GOT3 (cell line): Measurements from ENCODE around the gene ADPGK.
A peak's percentile ranks its signal among the peaks of the same experiment; 100 is the strongest.

ENCODE experiments used
- DNase-seq: peaks from one replicate; lab custom pipeline; 2025; ENCODE audit warnings: mixed read lengths; lab: John Stamatoyannopoulos, UW

Gene ADPGK

DNA sequence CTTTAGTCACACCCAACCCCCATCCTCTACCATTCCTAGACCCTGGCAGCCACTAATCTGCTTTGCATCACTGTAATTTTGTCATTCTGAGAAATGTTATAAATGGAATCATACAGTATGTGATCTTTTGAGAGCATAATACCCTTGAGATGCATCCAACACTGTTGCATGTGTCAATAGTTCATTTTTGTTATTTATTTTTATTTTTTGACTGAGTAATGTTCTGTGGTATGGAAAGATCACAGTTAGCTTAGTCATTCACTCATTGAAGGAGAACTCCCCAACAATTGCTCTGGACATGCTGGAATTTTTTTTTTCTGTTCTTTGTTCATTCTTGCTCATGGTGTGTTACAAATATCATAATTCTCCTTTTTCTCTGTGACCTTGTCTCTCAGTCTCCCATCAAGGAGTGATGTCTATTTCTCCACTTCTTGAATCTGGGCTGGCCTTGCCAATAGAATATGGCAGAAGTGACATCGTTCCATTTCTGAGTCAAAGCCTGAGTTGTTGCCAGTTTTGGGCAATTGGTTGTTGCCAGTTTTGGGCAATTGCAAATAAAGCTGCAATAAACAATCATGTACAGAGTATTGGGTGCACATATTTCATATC lies 6.8 kb upstream of the ADPGK start:
- DNase-seq = no peak

DNA sequence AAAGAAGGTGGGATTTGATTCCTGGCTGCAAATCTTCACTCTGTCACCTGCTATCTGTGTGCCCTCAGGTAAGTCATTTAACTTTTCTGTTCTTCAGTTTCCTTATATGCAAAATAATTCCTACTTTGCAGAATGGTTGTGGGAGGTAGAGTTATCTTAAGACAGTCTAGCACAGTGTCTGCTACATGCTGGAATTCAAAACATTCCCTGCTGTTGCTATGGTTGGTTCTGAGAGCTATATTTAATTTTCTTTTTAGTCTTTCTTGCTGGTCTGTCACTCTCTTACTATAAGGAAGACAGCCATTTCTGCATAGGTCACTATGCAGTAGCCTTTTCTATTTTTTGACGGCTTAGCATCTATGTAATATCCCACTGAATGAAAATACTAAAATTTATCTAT lies 4.0 kb upstream of the ADPGK start:
- no peak for DNase-seq

DNA sequence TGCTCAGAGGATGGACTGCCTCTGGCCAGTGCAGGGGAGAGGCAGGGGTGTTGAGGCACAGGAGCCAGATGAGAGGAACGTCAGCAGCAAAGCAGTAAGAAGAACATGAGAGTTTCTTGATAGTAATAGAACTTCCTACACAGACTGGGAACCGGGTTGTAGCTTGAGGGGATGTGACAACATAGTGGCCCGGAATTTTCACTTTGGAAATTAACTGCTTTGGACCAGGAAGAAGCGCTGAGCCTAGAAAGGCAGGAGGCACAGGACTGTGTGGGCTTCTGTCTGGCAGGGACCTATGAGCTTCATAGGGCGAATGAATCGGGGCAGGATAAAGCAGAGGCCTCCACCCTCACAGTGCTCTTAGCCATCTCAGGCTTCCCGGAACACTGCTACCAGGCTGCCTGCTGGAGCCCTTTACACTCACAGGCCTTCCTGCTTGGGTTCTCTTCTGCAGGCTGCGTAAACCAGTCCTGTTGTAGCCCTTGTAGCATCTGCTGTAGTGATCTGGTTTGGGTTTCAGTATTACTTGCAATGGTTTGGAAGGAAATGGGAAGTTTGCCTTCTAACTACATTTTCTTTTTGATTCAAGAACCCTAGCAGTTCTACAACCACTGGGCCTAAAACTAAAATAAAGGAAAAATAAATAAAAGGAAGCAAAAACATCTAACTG lies 3.3 kb upstream of the ADPGK start:
- DNase-seq = no peak

- no peak for DNase-seq
These were observed 2.7 kb upstream of the ADPGK start for GRCh38 chr15:72786242-72786641.

DNA sequence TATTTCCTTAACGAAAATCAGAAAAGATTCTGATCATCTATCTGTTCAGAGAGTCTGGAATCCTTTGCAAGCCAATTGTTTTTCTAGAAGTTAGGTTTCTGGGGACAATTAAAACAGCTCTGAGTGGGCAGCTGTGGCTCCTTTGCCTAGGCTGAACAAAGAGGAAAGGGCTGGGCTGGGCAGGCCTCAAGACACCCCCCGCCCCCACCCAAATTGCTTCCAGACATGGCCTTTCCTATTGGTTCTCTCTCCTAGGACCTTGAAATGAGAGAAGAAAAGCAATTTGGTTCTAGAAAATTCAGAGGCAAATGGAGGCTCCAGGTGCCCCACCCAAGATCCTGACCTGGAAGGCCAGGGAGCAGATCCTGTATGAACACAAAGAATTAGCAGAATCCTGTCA lies 2.3 kb upstream of the ADPGK start:
- no peak for DNase-seq

GRCh38 chr15:72785432-72785831 lies 1.9 kb upstream of the ADPGK start:
- DNase-seq = peak; percentile 43

- no peak for DNase-seq
These were observed 908 bp upstream of the ADPGK start for GRCh38 chr15:72784456-72784876.

- DNase-seq = no peak
These were observed 436 bp downstream of the ADPGK start for GRCh38 chr15:72783004-72783639.

DNA sequence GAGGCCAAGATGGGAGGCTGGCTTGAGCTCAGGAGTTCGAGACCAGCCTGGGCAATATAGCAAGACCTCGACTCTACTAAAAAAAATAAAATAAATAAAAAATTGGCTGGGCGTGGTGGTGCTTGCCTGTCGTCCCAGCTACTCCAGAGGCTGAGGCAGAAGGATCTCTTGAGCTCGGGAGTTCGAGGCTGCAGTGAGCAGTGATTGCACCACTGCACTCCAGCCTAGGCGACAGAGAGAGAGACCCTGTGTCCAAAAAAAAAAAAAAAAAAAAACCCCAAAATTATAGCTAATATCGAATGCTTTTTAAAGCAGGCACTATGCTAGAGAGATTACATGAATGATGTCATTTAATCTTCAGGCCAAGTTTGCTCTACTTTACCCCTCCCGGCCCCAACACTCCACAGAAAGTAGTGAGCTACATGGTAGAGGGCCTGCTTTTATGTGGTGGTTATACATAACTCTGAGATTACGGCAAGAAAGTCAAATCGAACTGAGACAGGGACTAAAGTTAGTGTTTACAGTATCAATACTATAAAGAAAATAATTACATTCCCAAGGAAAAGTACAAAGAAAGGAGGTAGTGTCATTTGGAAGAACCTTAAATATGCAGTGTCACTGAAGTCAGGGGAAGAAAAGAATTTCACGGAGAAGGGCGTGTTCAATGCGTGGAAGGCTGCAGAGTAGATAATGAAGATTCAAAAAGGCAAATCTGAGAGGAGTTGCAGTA lies 1.1 kb downstream of the ADPGK start:
- no peak for DNase-seq

GRCh38 chr15:72781631-72782030 lies 1.9 kb downstream of the ADPGK start:
- no peak for DNase-seq

DNA sequence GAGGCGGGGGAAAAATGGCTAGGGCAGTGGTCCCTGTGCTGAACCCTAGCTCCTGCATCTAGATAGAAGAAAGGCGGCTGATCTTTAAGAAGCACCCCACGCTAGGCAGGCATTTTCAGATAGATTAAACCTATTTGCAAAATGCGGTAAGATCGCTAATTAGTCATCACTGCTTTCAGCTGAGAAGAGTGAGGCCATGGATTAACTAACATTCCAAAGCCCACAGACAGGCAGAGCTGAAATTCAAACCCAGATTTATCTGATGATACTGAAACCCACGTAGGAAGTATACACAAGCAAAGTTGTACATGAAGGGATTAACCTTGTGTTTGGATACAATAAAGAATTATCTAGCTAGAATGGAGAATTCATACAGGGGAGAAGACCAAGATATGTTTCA lies 4.8 kb downstream of the ADPGK start:
- no peak for DNase-seq

GRCh38 chr15:72774696-72775383 lies 8.7 kb downstream of the ADPGK start:
- no peak for DNase-seq

DNA sequence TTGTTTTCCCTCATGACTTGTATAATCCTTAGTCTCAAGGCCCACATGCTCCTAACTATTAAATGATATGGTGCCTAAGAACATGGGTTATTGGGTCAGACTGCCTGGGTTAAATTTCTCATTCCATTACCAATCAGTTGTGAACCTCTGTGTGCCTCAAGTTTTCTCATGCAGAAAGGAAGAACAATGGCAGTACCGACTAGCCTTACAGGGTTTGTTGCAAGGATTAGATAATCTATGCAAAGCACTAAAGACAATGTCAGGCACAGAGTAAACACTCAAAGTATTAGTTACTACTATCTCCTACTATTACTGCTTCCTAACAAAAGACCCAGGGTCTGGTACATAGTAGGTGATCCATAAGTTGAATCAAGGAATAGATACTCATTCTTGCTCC lies 12.2 kb downstream of the ADPGK start:
- DNase-seq = no peak

DNA sequence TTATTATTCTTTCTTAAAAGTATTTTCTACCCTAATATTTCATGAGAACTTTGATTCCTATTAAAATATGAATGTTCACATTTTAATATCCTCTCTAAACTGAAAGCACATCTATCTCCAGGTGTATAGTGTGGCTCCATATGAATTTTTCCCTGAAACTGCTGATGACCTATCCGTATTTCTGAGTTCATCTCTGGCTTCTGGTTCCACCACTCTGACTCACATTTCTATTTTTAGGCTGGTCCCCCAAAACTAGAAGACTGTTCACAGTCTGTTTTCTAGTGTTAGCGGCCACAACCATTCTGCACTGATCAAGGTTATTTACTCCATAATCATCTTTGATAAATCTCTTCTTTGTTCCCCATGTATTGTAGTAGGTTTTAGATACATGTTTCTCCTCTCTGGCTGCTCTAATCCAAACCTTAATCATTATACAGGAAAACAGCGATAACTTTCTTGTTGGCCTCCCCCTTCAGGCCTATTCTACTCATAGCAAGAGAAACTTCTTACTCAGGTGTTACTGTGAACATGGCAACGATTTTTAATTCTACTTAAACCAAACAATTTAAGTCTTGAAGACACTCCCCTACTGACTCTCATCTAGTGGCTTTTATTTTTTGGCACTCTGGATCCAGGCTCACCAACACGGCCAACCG lies 12.8 kb downstream of the ADPGK start:
- DNase-seq = no peak

DNA sequence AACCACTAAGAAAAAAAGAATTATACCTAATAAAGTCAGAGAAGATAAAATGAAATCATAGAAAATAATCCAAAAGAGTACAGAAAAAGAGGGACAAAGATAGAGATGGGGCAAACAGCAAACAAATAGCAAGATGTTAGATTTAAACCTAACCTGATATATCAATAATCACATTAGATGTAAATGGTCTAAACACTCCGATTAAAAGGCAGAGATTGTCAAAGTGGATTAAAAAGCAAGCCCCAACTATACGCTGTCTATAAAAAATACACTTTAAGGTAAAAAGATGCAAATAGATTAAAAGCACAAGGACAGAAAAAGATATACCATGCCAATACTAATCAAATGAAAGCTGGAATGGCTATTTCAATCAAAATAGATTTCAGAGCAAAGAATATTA lies 16.8 kb downstream of the ADPGK start:
- DNase-seq = no peak

DNA sequence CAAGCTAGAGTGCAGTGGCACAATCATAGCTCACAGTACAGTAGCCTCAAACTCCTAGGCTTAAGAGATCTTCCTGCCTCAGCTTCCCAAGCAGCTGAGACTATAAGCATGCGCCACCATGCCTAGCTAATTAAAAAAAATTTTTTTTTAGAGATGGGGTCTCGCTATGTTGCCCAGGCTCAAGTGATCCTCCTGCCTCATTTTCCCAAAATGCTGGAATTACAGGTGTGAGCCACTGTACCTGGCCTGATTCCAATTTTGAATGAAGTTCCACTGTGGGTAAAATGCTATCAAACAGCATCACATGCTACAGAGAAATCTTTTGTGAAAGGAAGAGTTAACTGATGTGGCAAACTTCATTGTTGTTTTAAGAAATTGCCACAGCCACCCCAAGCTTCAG lies 17.5 kb downstream of the ADPGK start:
- DNase-seq = no peak

DNA sequence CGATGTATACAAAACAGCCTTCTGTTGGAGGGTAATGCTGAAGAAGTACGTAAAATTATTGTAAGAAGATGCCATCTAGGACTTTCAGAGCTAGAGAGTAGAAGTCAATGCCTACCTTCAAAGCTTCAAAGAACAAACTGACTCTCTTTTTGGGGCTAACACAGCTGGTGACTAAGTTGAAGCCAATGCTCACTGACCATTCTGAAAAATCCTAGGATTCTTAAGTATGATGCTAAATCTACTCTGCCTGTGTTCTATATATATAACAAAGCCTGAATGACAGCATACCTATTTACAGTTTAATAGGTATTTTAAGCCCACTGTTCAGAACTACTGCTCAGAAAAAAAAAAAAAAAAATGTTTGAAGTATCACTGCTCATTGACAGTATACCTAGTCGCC lies 18.9 kb downstream of the ADPGK start:
- no peak for DNase-seq

GRCh38 chr15:72760590-72761260 lies 22.8 kb downstream of the ADPGK start:
- no peak for DNase-seq

- peak; percentile 38 for DNase-seq
These were observed 25.4 kb downstream of the ADPGK start for GRCh38 chr15:72758182-72758581.

DNA sequence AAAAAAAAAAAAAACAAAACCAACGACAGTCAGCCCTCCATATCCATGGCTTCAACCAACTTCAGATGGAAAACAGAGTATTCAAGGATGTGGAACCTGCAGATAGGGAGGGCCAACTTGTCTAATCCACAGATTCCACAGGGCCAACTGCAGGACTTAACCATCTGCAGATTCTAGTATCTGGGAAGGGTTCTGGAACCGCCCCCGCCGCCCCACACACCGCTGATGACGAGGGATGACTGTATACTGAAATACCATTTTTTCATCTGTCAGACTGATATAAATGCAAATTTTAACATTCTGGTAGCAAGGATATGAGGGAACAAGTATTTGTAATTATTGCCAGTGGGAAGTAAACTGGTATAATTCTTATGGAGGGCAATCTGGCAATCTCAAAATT lies 29.5 kb downstream of the ADPGK start:
- no peak for DNase-seq

GRCh38 chr15:72751751-72752455 lies 31.7 kb downstream of the ADPGK start:
- DNase-seq = no peak
